Keratinocyte (primary cell): ENCODE data around the gene TXN.

ENCODE experiments used
- EZH2 ChIP-seq: IDR thresholded peaks from one replicate; pipeline ENCODE4 v1.6.1; 2012; ENCODE audit warnings: inconsistent platforms, mild to moderate bottlenecking, low read length, moderate library complexity
- TF ChIP-seq, protein P1 (sequence below), 3 experiments: IDR thresholded peaks in 1 of 3; conservative IDR thresholded peaks in 1 of 3; optimal IDR thresholded peaks in 1 of 3; 2 replicates in 2 of 3; 3 replicates in 1 of 3; pipeline versions ENCODE3 to v1.5.1; 2011; ENCODE audit warnings: low read length in 3 of 3, mild to moderate bottlenecking in 3 of 3, moderate library complexity in 2 of 3, control low read depth in 1 of 3, inconsistent platforms in 1 of 3; ENCODE audit not compliant: insufficient read depth in 2 of 3; ENCODE audit errors: extremely low read depth in 1 of 3

GRCh38 chr9:110290001-110290400, 33.7 kb upstream of the TXN start:
- TF ChIP-seq, protein P1, sequence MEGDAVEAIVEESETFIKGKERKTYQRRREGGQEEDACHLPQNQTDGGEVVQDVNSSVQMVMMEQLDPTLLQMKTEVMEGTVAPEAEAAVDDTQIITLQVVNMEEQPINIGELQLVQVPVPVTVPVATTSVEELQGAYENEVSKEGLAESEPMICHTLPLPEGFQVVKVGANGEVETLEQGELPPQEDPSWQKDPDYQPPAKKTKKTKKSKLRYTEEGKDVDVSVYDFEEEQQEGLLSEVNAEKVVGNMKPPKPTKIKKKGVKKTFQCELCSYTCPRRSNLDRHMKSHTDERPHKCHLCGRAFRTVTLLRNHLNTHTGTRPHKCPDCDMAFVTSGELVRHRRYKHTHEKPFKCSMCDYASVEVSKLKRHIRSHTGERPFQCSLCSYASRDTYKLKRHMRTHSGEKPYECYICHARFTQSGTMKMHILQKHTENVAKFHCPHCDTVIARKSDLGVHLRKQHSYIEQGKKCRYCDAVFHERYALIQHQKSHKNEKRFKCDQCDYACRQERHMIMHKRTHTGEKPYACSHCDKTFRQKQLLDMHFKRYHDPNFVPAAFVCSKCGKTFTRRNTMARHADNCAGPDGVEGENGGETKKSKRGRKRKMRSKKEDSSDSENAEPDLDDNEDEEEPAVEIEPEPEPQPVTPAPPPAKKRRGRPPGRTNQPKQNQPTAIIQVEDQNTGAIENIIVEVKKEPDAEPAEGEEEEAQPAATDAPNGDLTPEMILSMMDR (optimal IDR thresholded peaks at IDR 0.05 in 1 of 3, IDR thresholded peaks at IDR 0.05 in 1 of 3, conservative IDR thresholded peaks at IDR 0.05 in 1 of 3; ENCODE audit: extremely low read depth in 1 of 3, insufficient read depth in 2 of 3, low read length in 3 of 3), result no peak
- TF ChIP-seq EZH2, result no peak
